GM18870 (cell line): ENCODE measurements around the gene TRIM47.
"Not testable (repeated sequence)": the region's sequence is repeated elsewhere in the genome, so short reads cannot be mapped to it uniquely, and the experiment has no call there.

ENCODE experiments used
- ATAC-seq: cut with Tn5 transposase; IDR thresholded peaks from one replicate; pipeline ENCODE4 v1.9.1; 2021; ENCODE audit warnings: moderate library complexity; ENCODE audit not compliant: unreplicated experiment

TRIM47 gene

DNA sequence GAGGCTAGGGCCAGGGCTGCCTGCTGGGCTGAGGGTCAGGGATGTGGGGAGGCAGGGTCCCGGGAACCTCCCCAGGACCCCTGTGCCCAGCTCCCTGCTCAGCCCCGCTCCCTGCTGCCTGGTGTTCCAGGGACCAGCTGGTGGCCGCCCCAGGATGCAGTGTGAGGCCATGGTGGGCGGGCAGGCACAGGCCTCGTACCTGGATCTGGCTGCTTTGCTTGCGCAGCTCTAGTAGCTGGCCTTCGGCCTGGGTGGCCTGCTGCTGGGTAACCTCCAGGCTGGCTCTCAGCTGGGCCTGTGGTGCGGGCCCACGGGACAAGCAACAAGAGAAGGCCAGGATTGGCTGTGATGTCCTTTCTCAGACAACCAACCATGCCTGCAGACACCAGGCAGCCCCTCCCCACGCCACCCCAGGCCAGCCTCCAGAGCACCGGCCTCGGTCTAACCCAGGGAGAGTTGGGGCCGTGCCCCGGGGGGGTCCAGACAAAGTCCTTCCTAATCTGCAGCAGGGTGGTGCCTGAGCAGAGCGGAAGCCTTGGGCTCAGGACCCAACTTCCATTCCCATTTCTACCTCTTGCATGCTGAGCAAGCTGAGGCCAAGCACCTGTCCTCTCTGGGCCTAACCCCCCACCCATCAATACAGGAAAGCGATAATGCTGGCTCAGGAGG, 14.3 kb upstream of the TRIM47 start:
- no peak for ATAC-seq

DNA sequence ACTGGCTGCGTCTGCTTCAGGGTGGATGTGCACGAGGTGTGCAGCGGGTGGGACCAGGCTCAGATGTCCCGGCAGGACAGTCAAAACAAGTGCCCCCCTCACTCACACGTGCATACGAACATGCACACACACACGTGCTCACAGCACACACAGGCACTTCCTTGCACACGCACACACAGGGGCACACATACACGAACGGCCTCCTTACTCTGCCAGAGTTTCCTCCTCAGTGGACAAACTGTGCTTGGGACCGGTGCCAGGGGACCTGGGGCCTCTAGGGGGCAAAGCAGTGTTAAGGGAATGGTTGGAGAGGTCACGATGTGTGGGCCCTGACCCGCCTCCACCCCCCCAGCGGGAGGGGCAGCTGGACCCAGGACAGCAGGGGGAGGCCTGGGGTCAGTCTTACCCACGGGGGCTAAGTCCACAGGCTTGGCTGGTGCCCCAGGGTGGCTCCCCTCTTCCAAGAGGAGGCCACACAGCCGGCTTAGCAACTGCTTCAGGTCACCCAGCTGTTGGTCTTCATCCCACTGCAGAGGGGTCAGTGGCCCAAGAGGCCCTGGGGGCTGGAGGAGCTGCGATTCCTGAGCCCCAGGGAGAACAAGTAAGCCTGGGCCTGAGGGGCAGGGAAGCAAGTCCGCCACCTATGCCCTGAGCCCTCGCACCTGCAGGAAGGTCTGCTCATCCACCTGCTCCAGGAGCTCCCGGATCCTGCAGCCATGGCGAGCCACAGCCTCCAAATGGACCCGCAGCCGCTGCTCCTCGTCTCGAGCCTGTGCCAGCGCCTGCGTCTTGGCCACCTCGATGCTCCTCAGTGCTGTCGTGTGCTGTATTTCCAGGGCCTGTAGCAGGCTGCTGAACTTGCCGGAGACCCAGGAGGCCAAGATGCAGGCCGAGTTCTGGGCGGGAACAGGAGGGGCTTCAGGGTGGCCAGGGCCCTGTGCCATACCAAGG, 13.5 kb upstream of the TRIM47 start:
- no peak for ATAC-seq

DNA sequence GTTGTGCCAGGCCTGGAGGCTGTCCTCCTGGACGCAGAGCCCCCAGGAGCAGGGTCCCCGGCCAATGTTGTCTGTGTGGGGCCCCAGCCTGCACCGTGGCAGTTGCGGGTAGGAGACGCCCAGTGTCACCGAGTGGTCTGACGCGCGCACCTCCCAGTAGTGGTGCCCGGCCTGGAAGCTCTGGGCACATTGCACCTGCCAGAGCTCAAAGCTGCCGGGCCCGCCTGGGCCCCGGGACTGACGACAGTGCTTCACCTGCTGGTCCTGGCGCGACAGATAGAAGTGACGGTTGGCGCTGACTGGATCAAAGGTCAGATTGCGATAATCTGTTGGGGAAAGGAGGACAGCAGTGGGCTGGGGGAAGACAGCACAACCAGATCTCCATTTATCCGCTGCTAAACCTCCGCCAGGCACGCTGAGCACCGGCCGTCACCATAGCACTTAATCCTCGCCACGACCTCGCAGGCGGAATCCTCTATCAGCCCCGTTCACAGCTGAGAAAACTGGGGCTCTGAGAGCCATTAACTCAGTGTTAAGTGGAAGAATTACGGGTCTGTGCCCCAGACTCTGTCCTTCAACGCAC, 12.7 kb upstream of the TRIM47 start:
- ATAC-seq: no peak

DNA sequence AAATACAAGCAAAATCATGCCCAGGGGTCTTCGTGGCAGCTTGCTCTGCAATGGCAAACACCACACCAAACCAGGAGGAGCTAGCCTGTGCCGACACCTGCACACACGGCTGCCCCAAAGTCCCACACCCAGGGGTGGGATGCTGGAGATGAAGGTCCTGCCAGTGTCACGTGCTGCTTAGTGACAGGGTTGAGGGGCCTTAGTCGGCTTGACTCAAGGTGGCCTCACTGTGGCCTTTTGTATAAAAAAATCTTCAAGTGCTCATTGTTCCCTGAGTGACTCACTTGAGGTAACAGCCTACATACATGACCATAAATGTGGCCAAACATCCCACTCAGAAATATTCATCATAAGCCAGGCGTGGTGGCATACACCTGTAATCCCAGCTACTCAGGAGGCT, 11.1 kb upstream of the TRIM47 start:
- ATAC-seq: no peak

DNA sequence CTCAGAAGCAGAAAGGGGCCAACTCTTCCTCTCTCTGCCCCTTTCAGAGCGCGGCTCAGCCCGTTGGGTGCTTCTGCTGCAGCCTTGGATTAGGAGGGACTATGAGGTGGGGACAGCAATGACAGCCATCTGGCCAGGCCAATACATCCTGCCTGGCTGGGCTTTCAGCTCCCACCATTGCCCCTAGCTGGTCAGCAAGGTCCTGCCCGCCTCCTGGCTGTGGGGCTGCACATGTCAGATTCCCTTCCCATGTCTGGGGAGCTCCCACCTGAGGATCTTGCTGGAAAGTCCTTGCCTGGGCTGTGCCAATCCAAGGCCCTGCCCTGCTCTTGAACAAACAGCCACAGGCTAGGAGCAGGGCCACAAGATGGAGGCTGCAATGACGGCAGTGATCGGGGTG, 10.1 kb upstream of the TRIM47 start:
- no peak for ATAC-seq

DNA sequence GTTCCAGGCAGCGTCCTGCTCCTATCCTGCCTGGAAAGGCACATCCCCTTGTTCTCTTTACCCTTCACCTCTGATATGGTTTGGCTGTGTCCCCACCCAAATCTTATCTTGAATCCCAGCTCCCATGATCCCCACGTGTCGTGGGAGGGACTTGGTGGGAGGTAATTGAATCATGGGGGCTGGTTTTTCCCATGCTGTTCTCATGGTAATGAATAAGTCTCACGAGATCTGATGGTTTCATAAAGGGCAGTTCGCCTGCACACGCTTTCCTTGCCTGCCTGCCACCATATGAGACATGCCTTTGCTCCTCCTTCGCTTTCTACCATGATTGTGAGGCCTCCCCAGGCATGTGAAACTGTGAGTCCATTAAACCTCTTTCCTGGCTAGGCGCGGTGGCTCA, 7.5 kb upstream of the TRIM47 start:
- not testable (repeated sequence) for ATAC-seq

DNA sequence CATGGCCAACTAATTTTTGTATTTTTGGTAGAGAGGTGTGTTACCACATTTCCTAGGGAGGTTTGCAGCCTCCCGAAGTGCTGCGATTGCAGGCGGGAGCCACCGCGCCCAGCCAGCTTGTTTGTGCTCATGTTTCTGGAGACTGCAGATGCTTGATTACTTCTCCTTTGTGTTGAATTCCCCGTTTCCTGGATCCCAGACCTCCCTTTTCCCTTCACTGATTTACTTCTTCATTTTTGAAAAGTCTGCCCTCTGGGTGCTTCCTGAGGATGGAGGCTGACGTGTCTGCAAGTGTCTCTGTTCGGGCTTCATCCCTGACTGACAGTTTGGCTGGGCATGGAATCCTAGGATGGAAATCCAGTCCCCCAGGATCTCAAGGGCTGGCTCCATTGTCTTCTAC, 7.0 kb upstream of the TRIM47 start:
- no peak for ATAC-seq

DNA sequence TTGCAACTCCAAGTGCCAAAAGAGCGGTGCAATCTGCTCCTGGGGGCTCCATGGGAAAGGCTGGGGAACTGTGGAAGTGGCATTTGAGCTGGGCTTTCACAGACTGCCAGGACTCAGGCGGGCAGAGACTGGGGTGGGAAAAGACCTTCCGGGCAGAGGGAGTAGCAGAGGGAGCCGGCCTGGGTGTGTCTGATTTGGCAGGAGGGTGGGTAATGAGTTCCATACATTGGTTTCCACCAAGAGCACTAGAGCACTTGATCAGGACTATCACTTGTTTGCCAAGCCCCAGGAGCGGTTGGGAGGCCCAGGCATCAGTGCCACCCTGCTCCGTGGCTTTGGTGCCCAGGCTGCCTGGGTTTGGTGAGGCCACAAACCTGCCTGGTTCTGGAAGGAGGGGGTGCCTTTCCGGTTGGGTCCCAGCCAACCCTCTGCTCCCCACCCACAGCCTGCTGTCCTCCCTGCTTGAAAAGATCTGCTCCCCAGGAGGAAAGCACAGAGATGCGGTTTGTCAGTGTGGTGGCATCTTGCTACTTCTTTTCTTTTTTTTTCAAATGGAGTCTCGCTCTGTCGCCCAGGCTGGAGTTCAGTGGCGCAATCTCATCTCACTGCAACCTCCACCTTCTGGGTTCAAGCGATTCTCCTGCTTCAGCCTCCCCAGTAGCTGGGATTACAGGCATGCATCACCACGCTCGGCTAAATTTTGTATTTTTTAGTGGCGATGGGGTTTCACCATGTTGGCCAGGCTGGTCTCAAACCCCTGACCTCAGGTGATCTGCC, 3.5 kb upstream of the TRIM47 start:
- ATAC-seq: no peak

DNA sequence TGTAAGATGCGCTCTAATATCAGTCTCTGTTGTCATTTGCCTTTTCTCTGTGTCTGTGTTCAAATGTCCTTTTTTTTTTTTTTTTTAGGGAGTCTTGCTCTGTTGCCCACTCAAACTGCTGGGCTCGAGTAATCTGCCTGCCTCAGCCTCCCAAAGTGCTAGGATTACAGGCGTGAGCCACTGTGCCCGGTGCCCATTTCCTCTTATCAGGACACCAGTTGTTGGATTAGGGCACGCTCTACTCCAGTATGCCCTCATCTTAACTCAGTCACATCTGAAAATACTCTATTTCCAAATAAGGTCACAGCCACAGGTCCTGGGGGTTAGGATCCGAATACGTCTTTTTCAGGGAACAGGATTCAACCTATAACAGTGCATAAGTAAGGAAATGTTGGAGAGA, 1.9 kb upstream of the TRIM47 start:
- ATAC-seq: no peak

DNA sequence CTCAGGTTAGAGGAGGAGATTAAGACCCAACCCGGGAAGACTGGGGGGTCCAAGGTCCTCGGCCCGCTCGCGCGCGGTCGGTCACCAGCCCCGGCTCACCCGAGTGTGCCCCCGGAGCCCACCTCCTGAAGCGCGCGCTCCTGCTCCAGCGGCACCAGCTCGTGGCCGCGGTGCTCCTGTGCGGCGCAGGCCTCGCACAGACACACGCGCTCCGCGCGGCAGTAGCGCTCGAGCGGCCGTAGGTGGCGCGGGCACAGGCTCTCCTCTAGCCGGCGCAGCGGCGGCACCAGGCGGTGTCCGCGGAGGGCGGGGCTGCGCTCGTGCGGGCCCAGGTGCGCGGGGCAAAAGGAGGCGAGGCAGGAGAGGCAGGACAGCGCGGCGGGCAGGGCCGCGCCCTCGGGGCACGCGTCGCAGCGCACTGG, 618 bp downstream of the TRIM47 start:
- ATAC-seq: no peak

DNA sequence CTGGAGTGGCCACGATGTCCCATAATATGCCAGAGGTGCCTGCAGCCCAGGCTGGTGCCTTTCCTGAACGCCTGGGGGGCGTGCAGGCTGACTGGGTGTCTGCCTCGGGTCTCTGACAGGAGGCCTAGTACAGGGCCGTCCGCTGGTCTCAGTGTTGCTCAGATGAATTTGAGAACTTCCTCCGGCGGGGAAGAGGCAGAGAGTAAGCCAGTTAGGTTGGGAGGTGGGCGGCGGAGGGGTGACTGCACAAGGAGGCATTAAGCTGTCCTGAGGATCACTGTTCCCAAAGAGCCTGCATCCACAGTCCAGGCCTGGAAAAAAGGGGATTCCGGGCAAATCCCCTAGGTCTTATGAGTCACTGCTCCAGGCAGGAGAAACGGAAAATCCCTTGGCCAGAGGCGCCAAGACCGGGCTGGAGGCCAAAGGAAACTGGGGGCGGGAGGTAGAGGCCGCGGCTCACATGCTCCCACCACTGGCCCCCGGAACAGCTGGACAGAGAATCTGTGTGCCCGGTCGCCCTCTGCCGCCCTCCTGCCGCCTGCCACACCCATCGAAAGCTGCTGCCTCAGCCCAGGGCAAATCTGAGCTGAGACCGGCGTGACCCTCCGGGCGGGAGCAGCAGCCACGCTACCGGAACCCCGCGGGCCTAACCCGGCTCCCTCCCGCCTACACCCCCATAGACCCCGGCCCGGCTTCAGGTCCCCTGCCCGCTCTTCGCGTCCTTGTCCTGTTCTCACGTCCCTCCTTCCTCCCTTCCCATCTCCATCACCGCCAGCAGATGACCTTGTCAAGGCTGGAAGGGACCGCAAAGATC, 1.2 kb downstream of the TRIM47 start:
- no peak for ATAC-seq

DNA sequence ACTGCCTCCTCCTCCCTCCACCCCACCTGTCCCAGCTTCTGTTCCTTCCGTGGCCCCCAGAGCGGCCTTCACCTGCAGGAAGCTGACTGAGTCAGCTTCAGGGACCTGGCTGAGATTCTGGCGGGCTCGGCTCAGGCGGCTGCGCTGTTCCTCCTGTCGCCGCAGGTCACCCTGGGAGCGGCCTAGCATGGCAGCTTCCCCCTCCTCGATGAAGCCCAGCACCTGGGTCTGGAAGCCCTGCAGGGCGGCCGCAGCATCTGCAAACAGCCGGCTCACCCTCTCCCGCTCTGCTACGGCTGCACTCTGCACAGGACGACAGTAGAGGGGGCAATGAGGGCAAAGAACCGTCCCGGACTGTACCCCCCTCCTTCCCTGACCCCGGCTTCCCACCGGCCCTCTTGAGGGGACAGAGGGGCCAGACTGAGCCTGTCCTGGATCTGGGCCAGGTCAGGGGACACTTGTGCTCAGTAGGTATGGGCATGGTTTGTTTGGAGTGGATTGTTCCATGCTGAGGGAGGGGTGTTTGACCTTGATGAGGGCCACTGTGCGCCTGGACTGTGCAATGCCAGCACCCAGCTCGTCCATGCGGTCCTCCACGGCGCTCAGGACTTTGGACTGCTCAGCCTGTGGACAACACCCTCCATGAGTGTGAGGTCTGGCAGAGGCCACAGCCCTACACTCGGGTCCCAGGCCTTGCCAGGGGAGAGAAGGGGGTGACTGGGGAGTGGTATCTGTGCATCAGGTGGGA, 2.0 kb downstream of the TRIM47 start:
- no peak for ATAC-seq

DNA sequence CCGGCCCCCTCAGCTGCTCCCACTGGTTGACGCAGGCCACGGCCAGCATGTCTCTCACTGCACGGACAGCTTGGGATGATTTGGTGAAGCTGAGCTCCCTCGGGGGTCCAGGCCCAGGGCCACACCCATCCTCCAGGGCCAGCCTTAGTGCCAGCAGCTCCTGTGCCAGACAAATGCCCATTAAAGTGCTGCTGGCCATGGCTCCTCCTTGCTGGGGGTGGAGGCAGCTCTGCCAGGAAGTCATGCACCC, 2.5 kb downstream of the TRIM47 start:
- ATAC-seq: no peak

DNA sequence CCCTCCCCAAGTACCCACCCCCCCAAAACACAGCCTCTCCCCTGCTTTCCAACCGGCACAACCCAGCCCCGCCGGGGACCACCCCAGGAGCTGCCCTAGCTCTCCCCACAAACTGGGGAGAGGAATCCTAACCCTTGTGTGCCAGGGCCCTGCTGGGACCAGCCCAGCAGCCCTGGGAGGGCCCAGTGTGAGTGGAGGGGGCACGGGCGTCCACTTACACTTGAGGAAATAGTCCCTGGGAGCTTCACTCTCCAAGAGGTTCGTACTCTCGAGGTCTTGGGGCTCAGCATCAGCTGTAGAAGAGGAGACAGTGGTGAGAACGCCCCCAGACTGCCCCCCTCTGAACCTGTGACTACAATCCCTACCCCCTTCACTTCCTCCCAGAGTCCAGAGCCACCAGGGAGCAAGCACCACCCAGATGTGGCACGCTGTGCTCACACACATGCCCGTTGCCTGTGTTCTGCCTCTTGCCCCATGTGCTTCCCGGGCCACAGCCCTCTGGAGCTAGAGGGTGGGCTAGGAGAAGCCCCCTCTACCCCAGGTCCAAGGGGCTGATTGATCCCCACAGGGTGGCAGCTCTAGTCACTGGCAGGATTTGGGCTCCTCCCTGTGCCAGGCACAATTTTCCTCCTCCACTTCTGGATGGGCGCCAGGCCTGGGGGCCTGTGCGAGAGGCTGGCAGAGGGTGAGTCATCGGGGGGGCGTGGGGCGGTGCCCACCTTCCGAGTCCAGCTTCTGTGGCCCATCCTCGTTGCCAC, 3.0 kb downstream of the TRIM47 start:
- no peak for ATAC-seq

DNA sequence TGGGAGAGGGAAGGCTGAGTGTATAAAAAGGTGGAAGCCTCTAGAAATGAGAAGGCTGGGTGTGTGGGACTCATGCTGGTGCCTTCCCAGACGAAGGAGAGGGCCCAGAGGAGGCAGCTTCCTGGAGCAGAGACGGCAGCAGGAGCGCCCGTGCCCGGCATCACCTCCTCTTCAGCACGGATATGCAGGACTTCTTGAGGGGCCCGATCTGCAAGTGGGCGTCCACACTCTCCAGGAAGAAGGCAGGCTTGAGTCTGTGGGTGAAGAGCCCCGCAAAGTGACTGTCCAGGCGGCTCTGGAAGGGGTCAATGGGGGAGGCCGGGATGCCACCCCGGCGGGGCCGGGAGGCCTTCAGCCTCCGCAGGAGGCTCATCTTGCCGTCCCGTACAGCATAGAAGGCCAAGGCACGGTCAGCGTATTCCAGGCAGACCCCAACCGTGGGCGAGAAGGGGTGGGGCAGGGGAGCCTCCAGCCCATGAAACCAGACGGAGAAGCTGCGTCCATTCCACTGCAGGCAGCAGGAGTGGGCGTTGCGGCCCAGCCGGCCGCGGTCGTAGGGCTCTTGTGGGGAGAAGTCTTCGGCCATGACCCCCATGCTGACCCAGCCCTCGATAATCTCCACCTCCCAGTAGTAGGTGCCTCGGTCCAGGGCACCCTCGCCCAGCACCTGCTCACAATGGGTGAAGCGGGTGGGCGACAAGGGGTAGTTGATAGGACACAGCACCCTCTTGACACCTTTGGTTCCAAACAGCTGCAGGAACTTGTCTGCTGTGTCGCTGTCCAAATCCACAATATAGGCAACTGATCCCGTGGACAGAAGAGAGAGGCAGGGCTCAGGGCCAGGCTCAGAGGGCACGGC, 3.8 kb downstream of the TRIM47 start:
- no peak for ATAC-seq

DNA sequence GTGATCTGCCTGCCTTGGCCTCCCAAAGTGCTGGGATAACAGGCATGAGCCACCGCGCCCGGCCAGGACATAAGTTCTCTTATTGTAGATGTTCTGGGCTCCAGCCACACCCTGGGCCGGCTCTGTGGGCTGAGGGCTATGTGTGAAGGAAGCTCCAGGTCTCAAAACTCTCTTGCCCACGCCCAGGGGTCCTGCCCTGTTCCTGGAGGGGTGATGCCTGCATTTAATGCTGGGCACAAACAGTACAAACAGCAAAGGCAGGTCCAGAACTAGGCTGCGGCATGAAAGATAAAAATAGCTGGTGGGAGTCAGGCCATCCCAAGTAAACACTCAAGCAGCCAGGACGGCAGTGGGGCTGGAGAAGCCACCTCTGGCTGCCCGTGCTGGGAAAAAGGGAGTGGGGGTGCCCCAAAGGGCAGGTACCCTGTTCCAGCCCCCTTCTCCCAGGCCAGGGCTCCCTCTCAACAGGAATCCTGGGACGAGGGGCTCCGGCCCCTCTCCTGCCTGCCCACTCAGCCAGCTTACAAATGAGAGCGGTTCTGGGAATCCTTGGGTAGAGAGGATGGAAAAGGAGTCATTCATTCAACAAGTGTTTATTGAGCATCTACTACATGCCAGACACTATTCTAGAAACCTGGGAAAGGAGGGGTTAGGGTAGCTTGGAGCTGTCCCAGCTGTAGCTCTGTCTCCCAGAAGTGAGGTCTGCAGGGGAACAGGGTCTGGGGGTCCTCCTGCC, 4.6 kb downstream of the TRIM47 start:
- ATAC-seq: no peak
